ENCODE results near the gene SEC16A.

Gene SEC16A

DNA sequence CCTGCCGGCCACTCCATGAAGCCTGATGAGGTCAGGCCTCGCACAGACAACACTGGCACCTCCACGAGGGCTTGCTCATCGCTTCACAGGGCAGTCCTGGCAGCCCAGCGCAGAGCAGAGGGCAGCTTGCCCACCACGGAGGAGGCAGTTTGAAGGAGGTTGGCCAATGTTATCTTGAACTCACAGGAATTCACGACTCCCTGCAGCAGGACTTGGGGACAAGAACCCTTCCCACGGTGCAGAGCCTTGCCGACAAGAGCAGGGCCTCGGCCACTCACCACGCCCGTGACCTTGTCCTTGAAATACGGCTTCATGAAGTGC lies 87.9 kb downstream of the SEC16A start:
- ChIA-PET CTCF (no interaction called here), POLR2A (no interaction called here)
- no peak for DNase-seq (ENCODE audit: extremely low spot score)
- no peak for TF ChIP-seq LEF1 (IDR thresholded peaks at IDR 0.05; ENCODE audit: borderline replicate concordance)
- no peak for TF ChIP-seq TARDBP (IDR thresholded peaks at IDR 0.05)
- no peak for TF ChIP-seq NFRKB (IDR thresholded peaks at IDR 0.05)
- TF ChIP-seq FOXK2 (IDR thresholded peaks at IDR 0.05), result no peak
- no peak for TF ChIP-seq L3MBTL2 (conservative IDR thresholded peaks at IDR 0.05)
- no peak for TF ChIP-seq ELF4 (IDR thresholded peaks at IDR 0.05)
- no peak for TF ChIP-seq FOXM1 (IDR thresholded peaks at IDR 0.05; ENCODE audit: borderline replicate concordance)
- TF ChIP-seq ARNT (IDR thresholded peaks at IDR 0.05), result no peak
- TF ChIP-seq HDGF (IDR thresholded peaks at IDR 0.05; ENCODE audit: borderline replicate concordance), result no peak
- TF ChIP-seq BHLHE40 (IDR thresholded peaks at IDR 0.05; ENCODE audit: borderline replicate concordance), result no peak
- TF ChIP-seq CTBP1 (IDR thresholded peaks at IDR 0.05; ENCODE audit: borderline replicate concordance), result no peak
- TF ChIP-seq FOXA1 (IDR thresholded peaks at IDR 0.05), result no peak
- TF ChIP-seq, protein P1, sequence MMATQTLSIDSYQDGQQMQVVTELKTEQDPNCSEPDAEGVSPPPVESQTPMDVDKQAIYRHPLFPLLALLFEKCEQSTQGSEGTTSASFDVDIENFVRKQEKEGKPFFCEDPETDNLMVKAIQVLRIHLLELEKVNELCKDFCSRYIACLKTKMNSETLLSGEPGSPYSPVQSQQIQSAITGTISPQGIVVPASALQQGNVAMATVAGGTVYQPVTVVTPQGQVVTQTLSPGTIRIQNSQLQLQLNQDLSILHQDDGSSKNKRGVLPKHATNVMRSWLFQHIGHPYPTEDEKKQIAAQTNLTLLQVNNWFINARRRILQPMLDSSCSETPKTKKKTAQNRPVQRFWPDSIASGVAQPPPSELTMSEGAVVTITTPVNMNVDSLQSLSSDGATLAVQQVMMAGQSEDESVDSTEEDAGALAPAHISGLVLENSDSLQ (IDR thresholded peaks at IDR 0.05), result no peak
- TF ChIP-seq SP1 (IDR thresholded peaks at IDR 0.05), result no peak
- TF ChIP-seq ZNF384 (IDR thresholded peaks at IDR 0.05), result no peak
- TF ChIP-seq SUZ12 (IDR thresholded peaks at IDR 0.05), result no peak

DNA sequence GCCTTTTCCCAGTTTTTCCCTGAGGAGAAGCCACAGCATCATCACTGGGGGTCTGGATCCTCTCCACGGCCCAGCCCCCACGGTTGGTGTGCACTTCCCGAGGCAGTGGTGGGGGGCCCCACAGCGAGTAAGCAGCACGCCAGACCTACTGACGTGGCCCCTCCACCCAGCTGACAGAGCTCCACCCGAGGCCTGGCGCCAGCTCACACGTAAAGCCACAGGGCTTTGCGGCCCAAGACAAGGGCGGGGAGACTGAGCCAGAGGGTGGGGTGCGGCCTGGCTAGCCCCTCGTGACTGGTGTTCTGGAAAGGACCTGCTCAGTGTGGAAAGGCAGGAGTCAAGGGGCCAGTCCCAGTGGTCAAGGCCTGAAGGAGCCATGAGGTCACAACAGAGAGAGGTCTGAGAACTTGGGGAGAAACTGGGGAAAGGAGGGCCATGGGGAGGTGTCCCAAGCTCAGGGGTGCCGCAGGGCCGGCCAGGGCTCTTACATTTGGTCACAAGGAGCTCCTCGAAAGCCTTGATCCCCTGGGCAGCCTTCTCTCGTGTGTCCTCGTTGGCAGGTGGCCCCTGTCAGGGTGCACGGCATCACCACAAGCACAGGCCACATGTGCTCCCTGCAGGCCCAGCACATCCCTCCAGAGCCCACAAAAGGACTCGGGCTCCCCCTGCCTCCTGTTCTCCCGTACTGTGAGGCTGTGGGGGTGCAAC lies 88.4 kb downstream of the SEC16A start:
- POLR2A ChIA-PET, result no interaction called here

DNA sequence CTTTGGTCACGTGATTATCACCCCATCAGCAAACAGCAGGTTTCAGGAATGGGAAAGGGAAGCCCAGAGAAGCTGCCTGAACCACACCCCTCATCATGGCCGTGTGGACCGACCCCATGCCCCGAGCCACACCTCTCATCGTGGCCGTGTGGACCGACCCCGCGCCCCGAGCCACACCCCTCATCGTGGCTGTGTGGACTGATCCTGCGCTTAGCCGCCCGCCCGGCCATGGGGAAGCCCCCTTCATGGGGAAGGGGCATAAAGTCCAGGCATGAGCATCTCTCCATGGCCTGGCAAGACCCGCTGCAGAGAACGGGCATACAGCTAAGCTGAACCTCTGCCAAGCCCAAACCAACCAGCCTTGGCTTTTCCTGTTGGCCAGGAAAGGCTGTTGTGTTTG lies 89.3 kb downstream of the SEC16A start:
- ChIA-PET POLR2A (no interaction called here), CTCF (no interaction called here)
- TF ChIP-seq ARNT (IDR thresholded peaks at IDR 0.05) (no peak), NFRKB (IDR thresholded peaks at IDR 0.05) (no peak), ELF4 (IDR thresholded peaks at IDR 0.05) (no peak), FOXM1 (IDR thresholded peaks at IDR 0.05; ENCODE audit: borderline replicate concordance) (no peak)
- DNase-seq (ENCODE audit: extremely low spot score), result no peak

More for the DNA sequence above, 88.4 kb downstream of the SEC16A start:
- no peak for TF ChIP-seq ELF4 (IDR thresholded peaks at IDR 0.05)
- TF ChIP-seq FOXK2 (IDR thresholded peaks at IDR 0.05), result no peak
- no peak for TF ChIP-seq NFRKB (IDR thresholded peaks at IDR 0.05)
- TF ChIP-seq ZNF384 (IDR thresholded peaks at IDR 0.05), result no peak
- no peak for TF ChIP-seq SUZ12 (IDR thresholded peaks at IDR 0.05)
- TF ChIP-seq TARDBP (IDR thresholded peaks at IDR 0.05), result no peak
- no peak for TF ChIP-seq SP1 (IDR thresholded peaks at IDR 0.05)
- TF ChIP-seq FOXM1 (IDR thresholded peaks at IDR 0.05; ENCODE audit: borderline replicate concordance), result no peak
- no peak for TF ChIP-seq L3MBTL2 (conservative IDR thresholded peaks at IDR 0.05)
- TF ChIP-seq CTBP1 (IDR thresholded peaks at IDR 0.05; ENCODE audit: borderline replicate concordance), result no peak
- TF ChIP-seq, protein P1 (IDR thresholded peaks at IDR 0.05), result no peak
- no peak for TF ChIP-seq BHLHE40 (IDR thresholded peaks at IDR 0.05; ENCODE audit: borderline replicate concordance)
- TF ChIP-seq LEF1 (IDR thresholded peaks at IDR 0.05; ENCODE audit: borderline replicate concordance), result no peak
- TF ChIP-seq FOXA1 (IDR thresholded peaks at IDR 0.05), result no peak
- TF ChIP-seq HDGF (IDR thresholded peaks at IDR 0.05; ENCODE audit: borderline replicate concordance), result no peak
- no peak for TF ChIP-seq ARNT (IDR thresholded peaks at IDR 0.05)
- CTCF ChIA-PET, result no interaction called here
- no peak for DNase-seq (ENCODE audit: extremely low spot score)

DNA sequence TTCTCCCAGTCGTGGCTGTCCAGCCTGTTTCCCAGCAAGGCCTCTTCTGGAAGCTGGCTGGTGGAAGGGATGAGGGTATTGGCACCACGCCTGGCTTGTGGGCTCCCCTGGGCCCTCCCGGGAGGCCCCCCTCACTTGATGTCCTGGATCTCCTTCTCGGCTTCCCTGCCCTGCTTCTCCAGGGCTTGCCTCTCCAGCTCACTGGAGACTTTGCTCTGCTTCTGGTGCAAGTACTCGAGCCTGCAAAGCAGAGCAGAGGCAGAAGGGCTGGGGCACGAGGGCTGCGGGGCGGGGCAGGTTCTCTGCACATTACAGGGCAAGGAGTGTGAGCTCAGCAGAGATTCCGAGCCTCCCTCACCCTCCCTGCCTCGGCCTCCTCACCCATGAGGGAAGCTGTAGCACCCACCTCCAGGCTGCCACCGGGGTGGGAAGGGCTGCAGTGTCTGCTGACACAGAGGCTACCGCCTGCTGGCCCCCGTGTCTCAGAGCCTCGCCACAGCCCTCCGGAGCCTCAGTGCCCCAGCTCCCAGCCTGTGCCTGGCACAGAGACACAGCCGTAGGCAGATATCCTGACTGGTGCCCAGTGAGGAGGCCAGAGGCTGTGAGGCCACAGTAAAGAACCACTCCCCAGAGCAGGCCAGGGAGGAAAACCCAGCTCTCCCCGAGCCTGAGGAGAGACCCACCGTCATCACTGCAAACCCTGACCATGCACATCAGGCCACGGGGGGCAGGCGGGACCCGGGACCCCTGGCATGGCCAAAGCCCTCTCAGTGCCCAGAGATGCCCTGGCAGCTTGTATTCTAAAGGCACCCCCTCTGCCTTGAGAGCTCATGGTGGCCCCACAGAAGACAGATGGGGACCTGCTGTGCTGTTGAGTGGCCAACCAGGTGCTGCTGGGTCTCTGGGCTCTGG lies 90.0 kb downstream of the SEC16A start:
- no peak for DNase-seq (ENCODE audit: extremely low spot score)
- TF ChIP-seq ARNT (IDR thresholded peaks at IDR 0.05) (no peak), ELF4 (IDR thresholded peaks at IDR 0.05) (no peak), SP1 (IDR thresholded peaks at IDR 0.05) (no peak), FOXK2 (IDR thresholded peaks at IDR 0.05) (no peak), CTBP1 (IDR thresholded peaks at IDR 0.05; ENCODE audit: borderline replicate concordance) (no peak), BHLHE40 (IDR thresholded peaks at IDR 0.05; ENCODE audit: borderline replicate concordance) (no peak), ZNF384 (IDR thresholded peaks at IDR 0.05) (no peak), FOXM1 (IDR thresholded peaks at IDR 0.05; ENCODE audit: borderline replicate concordance) (no peak), SUZ12 (IDR thresholded peaks at IDR 0.05) (no peak), HDGF (IDR thresholded peaks at IDR 0.05; ENCODE audit: borderline replicate concordance) (no peak), LEF1 (IDR thresholded peaks at IDR 0.05; ENCODE audit: borderline replicate concordance) (no peak), L3MBTL2 (conservative IDR thresholded peaks at IDR 0.05) (no peak), TARDBP (IDR thresholded peaks at IDR 0.05) (no peak), NFRKB (IDR thresholded peaks at IDR 0.05) (no peak)
- TF ChIP-seq, protein P1 (IDR thresholded peaks at IDR 0.05), result no peak
- ChIA-PET CTCF (no interaction called here), POLR2A (interaction anchor here (0.5 to 1.0 kb wide), 2 partner anchors 10 to 30 kb away, joined by 3 read pairs; no protein-coding TSS in a partner anchor)

DNA sequence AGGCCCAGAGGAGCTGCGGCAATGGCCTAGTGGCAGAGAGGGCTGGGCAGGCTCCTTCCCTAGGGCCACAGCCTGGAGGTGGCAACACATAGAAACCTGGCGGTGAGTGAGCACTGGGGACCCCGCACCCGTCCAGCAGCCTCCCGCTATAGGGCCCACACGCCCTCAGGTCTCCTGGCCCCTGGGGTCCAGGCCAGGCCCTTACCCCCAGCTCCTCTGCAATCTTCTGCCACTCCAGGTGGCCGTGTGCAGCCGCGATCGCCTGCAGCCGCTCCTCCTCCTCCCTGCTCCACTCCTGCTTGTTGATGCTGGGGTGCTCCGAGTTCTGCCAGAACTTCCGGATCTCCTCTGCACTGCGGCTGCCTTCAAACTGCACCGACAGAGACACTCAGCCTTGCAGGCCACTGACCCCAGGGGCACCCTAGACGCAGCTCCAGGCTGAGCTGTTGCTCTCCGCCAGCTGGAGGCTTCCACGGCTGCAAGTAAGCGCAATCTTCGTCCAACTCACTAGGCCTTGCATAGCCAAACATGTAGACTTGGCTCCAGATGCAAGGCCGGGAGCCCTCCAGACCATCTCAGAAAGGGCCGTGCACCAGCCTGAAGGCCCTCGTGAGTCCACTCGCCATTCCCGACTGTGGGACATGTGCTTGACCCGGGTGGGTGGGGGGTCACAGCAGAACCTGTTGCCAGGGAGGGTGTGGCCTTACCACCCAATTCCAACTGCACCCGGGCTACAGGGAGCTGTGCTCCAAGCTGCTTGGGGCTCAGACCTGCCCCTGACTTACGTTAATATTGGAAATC lies 90.9 kb downstream of the SEC16A start:
- no peak for DNase-seq (ENCODE audit: extremely low spot score)
- POLR2A ChIA-PET, result interaction anchor here (0.5 to 1.0 kb wide), 2 partner anchors 11 to 29 kb away, joined by 3 read pairs; no protein-coding TSS in a partner anchor
- TF ChIP-seq ELF4 (IDR thresholded peaks at IDR 0.05) (no peak), FOXM1 (IDR thresholded peaks at IDR 0.05; ENCODE audit: borderline replicate concordance) (no peak), LEF1 (IDR thresholded peaks at IDR 0.05; ENCODE audit: borderline replicate concordance) (no peak), FOXK2 (IDR thresholded peaks at IDR 0.05) (no peak), L3MBTL2 (conservative IDR thresholded peaks at IDR 0.05) (no peak), ZNF384 (IDR thresholded peaks at IDR 0.05) (no peak), ARNT (IDR thresholded peaks at IDR 0.05) (no peak), HDGF (IDR thresholded peaks at IDR 0.05; ENCODE audit: borderline replicate concordance) (no peak), FOXA1 (IDR thresholded peaks at IDR 0.05) (no peak), SUZ12 (IDR thresholded peaks at IDR 0.05) (no peak), SP1 (IDR thresholded peaks at IDR 0.05) (no peak), NFRKB (IDR thresholded peaks at IDR 0.05) (no peak)
- TF ChIP-seq, protein P1 (IDR thresholded peaks at IDR 0.05), result no peak
- CTCF ChIA-PET, result no interaction called here

All from HEK293T (cell line).